Effector memory CD8-positive, alpha-beta T cell (primary cell): Measurements from ENCODE around the gene RAB11B.
"Not testable (repeated sequence)": the region's sequence is repeated elsewhere in the genome, so short reads cannot be mapped to it uniquely, and the experiment has no call there.

Source experiments
- ATAC-seq: fragments of 150-1000 bp; cut with Tn5 transposase; replicated peaks from 2 replicates; pipeline ENCODE4 v1.10.0; 2021; ENCODE audit warnings: mild to moderate bottlenecking, moderate library complexity
- DNase-seq, 3 experiments: peaks; one replicate each; pipeline ENCODE4 v3.0.0; 2021
- H3K27ac Mint-ChIP-seq, 2 donors: one replicate each; pipeline ENCODE4 v1.8.0; 2022; ENCODE audit warnings: mild to moderate bottlenecking in 2 of 2, mixed read lengths in 2 of 2, moderate library complexity in 2 of 2
- H3K27me3 Mint-ChIP-seq, 2 donors: one replicate each; pipeline ENCODE4 v1.8.0; 2022; ENCODE audit warnings: mixed read lengths in 2 of 2
- H3K36me3 Mint-ChIP-seq: one replicate; pipeline ENCODE4 v1.8.0; 2022; ENCODE audit warnings: mild to moderate bottlenecking, moderate library complexity, mixed read lengths; ENCODE audit not compliant: insufficient read depth
- H3K4me1 Mint-ChIP-seq, 2 donors: one replicate each; pipeline ENCODE4 v1.8.0; 2022; ENCODE audit warnings: low read depth in 2 of 2, mixed read lengths in 2 of 2
- H3K4me3 Mint-ChIP-seq, 2 donors: one replicate each; pipeline ENCODE4 v1.8.0; 2022; ENCODE audit warnings: mild to moderate bottlenecking in 2 of 2, mixed read lengths in 2 of 2, moderate library complexity in 2 of 2
- H3K9me3 Mint-ChIP-seq, 2 donors: one replicate each; pipeline ENCODE4 v1.8.0; 2022; ENCODE audit warnings: mixed read lengths in 2 of 2

Gene RAB11B

GRCh38 chr19:8361921-8362793, 28.0 kb upstream of the RAB11B start:
- peaks cover 5 to 15% of the 10 kb centered on the region in 2 donors for H3K4me1 Mint-ChIP-seq

GRCh38 chr19:8363803-8364771, 26.1 kb upstream of the RAB11B start, which contains the start of gene ANGPTL4:
TSS of gene ANGPTL4 (plus strand) at chr19:8364155. CDS start at chr19:8364322, 167 bp downstream.
- peaks cover 49 to 54% of the 10 kb centered on the region in 2 donors for H3K27me3 Mint-ChIP-seq
- DNase-seq, result peak; percentile 10 to 16 (median 15)
- H3K9me3 Mint-ChIP-seq, result no peaks in the 10 kb centered on the region
- ATAC-seq, result peak; percentile 80
- peaks cover 4% of the 10 kb centered on the region for H3K36me3 Mint-ChIP-seq
- H3K4me1 Mint-ChIP-seq, result peaks cover 8 to 19% of the 10 kb centered on the region in 2 donors
- H3K4me3 Mint-ChIP-seq, result peak within 1 kb of the TSS; percentile 76 to 86
- H3K27ac Mint-ChIP-seq, result peak within 1 kb of the TSS in 1 of 2 donors; percentile 79

More at GRCh38 chr19:8361921-8362793, 28.0 kb upstream of the RAB11B start:
- Mint-ChIP-seq H3K9me3 (no peaks in the 10 kb centered on the region), H3K27ac (no peak overlapping the region), H3K27me3 (peaks cover 31 to 35% of the 10 kb centered on the region in 2 donors), H3K36me3 (no peaks in the 10 kb centered on the region), H3K4me3 (peak overlapping the region in 1 of 2 donors; percentile 5)
- no peak for DNase-seq
- no peak for ATAC-seq

GRCh38 chr19:8366121-8366581, 24.0 kb upstream of the RAB11B start:
- no peak for DNase-seq
- no peaks in the 10 kb centered on the region for H3K9me3 Mint-ChIP-seq
- no peak overlapping the region for H3K4me3 Mint-ChIP-seq
- ATAC-seq, result no peak
- H3K36me3 Mint-ChIP-seq, result peaks cover 4% of the 10 kb centered on the region
- peaks cover 8 to 19% of the 10 kb centered on the region in 2 donors for H3K4me1 Mint-ChIP-seq
- H3K27ac Mint-ChIP-seq, result no peak overlapping the region
- H3K27me3 Mint-ChIP-seq, result peaks cover 49 to 55% of the 10 kb centered on the region in 2 donors

GRCh38 chr19:8366961-8367326, 23.2 kb upstream of the RAB11B start:
- H3K36me3 Mint-ChIP-seq, result peaks cover 4% of the 10 kb centered on the region
- H3K4me1 Mint-ChIP-seq, result peaks cover 8 to 19% of the 10 kb centered on the region in 2 donors
- no peaks in the 10 kb centered on the region for H3K9me3 Mint-ChIP-seq
- peaks cover 49 to 51% of the 10 kb centered on the region in 2 donors for H3K27me3 Mint-ChIP-seq
- DNase-seq (no peak), ATAC-seq (no peak)
- H3K27ac Mint-ChIP-seq, result no peak overlapping the region
- no peak overlapping the region for H3K4me3 Mint-ChIP-seq

GRCh38 chr19:8367327-8368001, 22.7 kb upstream of the RAB11B start:
- no peak for ATAC-seq
- Mint-ChIP-seq H3K9me3 (no peaks in the 10 kb centered on the region), H3K27ac (no peak overlapping the region), H3K4me3 (no peak overlapping the region), H3K36me3 (peaks cover 4% of the 10 kb centered on the region), H3K27me3 (peaks cover 49% of the 10 kb centered on the region in 2 donors), H3K4me1 (peaks cover 8 to 19% of the 10 kb centered on the region in 2 donors)
- no peak for DNase-seq

GRCh38 chr19:8370176-8371010, 19.8 kb upstream of the RAB11B start:
- DNase-seq (no peak), ATAC-seq (no peak)
- no peaks in the 10 kb centered on the region for H3K9me3 Mint-ChIP-seq
- peaks cover 6% of the 10 kb centered on the region for H3K36me3 Mint-ChIP-seq
- peaks cover 3 to 4% of the 10 kb centered on the region in 2 donors for H3K4me1 Mint-ChIP-seq
- H3K4me3 Mint-ChIP-seq, result no peak overlapping the region
- H3K27ac Mint-ChIP-seq, result no peak overlapping the region
- peaks cover 35 to 38% of the 10 kb centered on the region in 2 donors for H3K27me3 Mint-ChIP-seq

- no peak for ATAC-seq
- H3K27me3 Mint-ChIP-seq, result peaks cover 28 to 30% of the 10 kb centered on the region in 2 donors
- DNase-seq, result no peak
- H3K4me3 Mint-ChIP-seq, result no peak overlapping the region
- peak overlapping the region in 1 of 2 donors; percentile 9 for H3K27ac Mint-ChIP-seq
- H3K9me3 Mint-ChIP-seq, result no peaks in the 10 kb centered on the region
- peaks cover 6% of the 10 kb centered on the region for H3K36me3 Mint-ChIP-seq
- H3K4me1 Mint-ChIP-seq, result peaks cover 3 to 4% of the 10 kb centered on the region in 2 donors
Measured at GRCh38 chr19:8371011-8371804, 19.0 kb upstream of the RAB11B start.

- Mint-ChIP-seq H3K4me1 (peaks cover 0 to 6% of the 10 kb centered on the region in 2 donors), H3K9me3 (no peaks in the 10 kb centered on the region), H3K4me3 (no peak overlapping the region), H3K27me3 (peaks cover 0 to under 1% of the 10 kb centered on the region in 2 donors), H3K27ac (no peak overlapping the region), H3K36me3 (peaks cover 3% of the 10 kb centered on the region)
- no peak for ATAC-seq
- DNase-seq, result no peak
Measured at GRCh38 chr19:8373867-8374813, 16.0 kb upstream of the RAB11B start.

GRCh38 chr19:8375766-8376165, 14.4 kb upstream of the RAB11B start:
- H3K36me3 Mint-ChIP-seq, H3K27me3 Mint-ChIP-seq, ATAC-seq, DNase-seq, H3K9me3 Mint-ChIP-seq, H3K4me1 Mint-ChIP-seq, H3K27ac Mint-ChIP-seq, H3K4me3 Mint-ChIP-seq: not testable (repeated sequence)

- H3K9me3 Mint-ChIP-seq, ATAC-seq, DNase-seq, H3K27me3 Mint-ChIP-seq, H3K27ac Mint-ChIP-seq, H3K4me1 Mint-ChIP-seq, H3K36me3 Mint-ChIP-seq, H3K4me3 Mint-ChIP-seq: not testable (repeated sequence)
Measured at GRCh38 chr19:8376373-8376974, 13.7 kb upstream of the RAB11B start.
